ENCODE results near the gene AXIN1. TPM values are rescaled to one million over a fixed set of nuclear protein-coding genes. Genes with fewer than 3 reads are reported as not detected.

Gene AXIN1
- total RNA-seq, 1 donor from 2014 or later = 28.9 TPM

GRCh38 chr16:307691-308312 lies 44.7 kb downstream of the AXIN1 start:
- peak; percentile 13 for ATAC-seq
- H3K4me3 ChIP-seq = no peak overlapping the region

GRCh38 chr16:306911-307370 lies 45.6 kb downstream of the AXIN1 start:
- Histone ChIP-seq H3K4me1 (no peaks in the 10 kb centered on the region), H3K36me3 (peaks cover 41% of the 10 kb centered on the region), H3K4me3 (no peak overlapping the region), H3K9me3 (no peaks in the 10 kb centered on the region), H3K27ac (no peak overlapping the region), H3K27me3 (no peaks in the 10 kb centered on the region)
- intact Hi-C loops (cut with DNase I) = no loop called here
- no peak for ATAC-seq
- no peak for TF ChIP-seq CTCF (IDR thresholded peaks at IDR 0.05)
- no peak for DNase-seq

More at GRCh38 chr16:307691-308312, 44.7 kb downstream of the AXIN1 start:
- no peaks in the 10 kb centered on the region for H3K27me3 ChIP-seq
- intact Hi-C loops (cut with DNase I) = no loop called here
- H3K27ac ChIP-seq = no peak overlapping the region
- no peak for DNase-seq
- peaks cover 44% of the 10 kb centered on the region for H3K36me3 ChIP-seq
- no peak for TF ChIP-seq CTCF (IDR thresholded peaks at IDR 0.05)
- H3K4me1 ChIP-seq = no peaks in the 10 kb centered on the region
- H3K9me3 ChIP-seq = no peaks in the 10 kb centered on the region

GRCh38 chr16:305916-306626 lies 46.5 kb downstream of the AXIN1 start:
- peaks cover 37% of the 10 kb centered on the region for H3K36me3 ChIP-seq
- H3K9me3 ChIP-seq = no peaks in the 10 kb centered on the region
- DNase-seq = no peak
- H3K4me3 ChIP-seq = no peak overlapping the region
- ATAC-seq = no peak
- no peaks in the 10 kb centered on the region for H3K27me3 ChIP-seq
- H3K4me1 ChIP-seq = no peaks in the 10 kb centered on the region
- intact Hi-C loops (cut with DNase I) = no loop called here
- TF ChIP-seq CTCF (IDR thresholded peaks at IDR 0.05) = no peak
- H3K27ac ChIP-seq = no peak overlapping the region

GRCh38 chr16:303760-304505 lies 48.6 kb downstream of the AXIN1 start:
- Histone ChIP-seq H3K27ac (no peak overlapping the region), H3K9me3 (no peaks in the 10 kb centered on the region), H3K36me3 (peaks cover 29% of the 10 kb centered on the region), H3K4me3 (no peak overlapping the region), H3K4me1 (no peaks in the 10 kb centered on the region), H3K27me3 (no peaks in the 10 kb centered on the region)
- ATAC-seq (peak; percentile 41), DNase-seq (no peak)
- intact Hi-C loops (cut with DNase I) = no loop called here
- no peak for TF ChIP-seq CTCF (IDR thresholded peaks at IDR 0.05)

GRCh38 chr16:301950-302349 lies 50.6 kb downstream of the AXIN1 start:
- no peak for ATAC-seq

More at GRCh38 chr16:301950-302349, 50.6 kb downstream of the AXIN1 start:
- no peak overlapping the region for H3K4me3 ChIP-seq
- no peaks in the 10 kb centered on the region for H3K27me3 ChIP-seq
- intact Hi-C loops (cut with DNase I) = no loop called here
- no peaks in the 10 kb centered on the region for H3K9me3 ChIP-seq
- H3K36me3 ChIP-seq = peaks cover 26% of the 10 kb centered on the region
- no peak for TF ChIP-seq CTCF (IDR thresholded peaks at IDR 0.05)
- no peak overlapping the region for H3K27ac ChIP-seq
- H3K4me1 ChIP-seq = no peaks in the 10 kb centered on the region
- DNase-seq = no peak

All from upper lobe of right lung (tissue), 1 donor.